HG03064 (cell line): ENCODE data around the gene ENPP1.

ENCODE experiments used
- ATAC-seq: cut with Tn5 transposase; IDR thresholded peaks from one replicate; pipeline ENCODE4 v1.9.1; 2021; ENCODE audit warnings: low read depth; ENCODE audit not compliant: unreplicated experiment

The ENPP1 gene

DNA sequence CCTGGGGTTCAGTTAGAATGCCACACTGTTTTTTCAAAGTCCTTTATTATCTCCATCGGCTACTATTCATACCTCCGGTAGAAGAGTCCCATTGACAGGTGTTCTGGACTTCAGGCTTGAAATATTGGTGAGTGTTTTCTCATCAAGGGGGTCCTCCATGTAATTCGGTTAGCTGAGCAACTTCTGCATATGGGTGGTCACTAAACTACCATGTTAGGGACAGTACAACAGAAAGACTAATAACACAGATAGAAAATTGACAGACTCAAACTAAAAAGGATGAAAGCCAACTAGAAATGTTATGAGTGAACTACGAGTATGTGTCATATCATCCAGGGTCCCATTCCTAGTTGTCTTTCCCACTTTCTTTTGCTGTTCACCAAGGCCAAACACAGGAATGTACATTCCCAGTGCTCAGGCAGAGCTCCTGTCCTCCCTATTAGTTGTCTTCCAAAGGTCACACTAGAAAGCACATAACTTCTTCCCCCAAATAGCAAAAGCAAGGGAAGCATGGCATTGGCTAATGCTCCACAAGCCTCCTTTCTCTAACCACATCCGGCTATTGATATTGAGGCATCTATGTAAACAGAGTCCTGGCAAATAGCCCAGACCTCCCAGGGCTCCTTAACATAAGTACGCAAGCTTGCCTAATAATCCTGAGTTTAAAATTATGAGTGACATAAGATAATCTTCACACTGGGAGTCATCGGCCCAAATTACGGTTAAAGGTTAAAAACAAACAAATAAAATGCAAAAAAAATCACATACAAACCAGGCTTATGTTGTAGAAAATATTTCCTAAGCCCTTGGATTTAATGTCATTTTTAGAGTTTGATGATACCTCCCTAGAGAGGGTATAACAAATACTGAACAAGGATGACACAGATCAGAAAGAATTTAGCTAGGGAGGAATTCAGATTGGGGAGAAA lies 130.1 kb downstream of the ENPP1 start:
- no peak for ATAC-seq
